Retinal pigment epithelial cell (primary cell): ENCODE results near the gene C2CD4B.

ENCODE experiments used
- DNase-seq: peaks from one replicate; pipeline ENCODE4 v3.0.0-alpha.2; 2010; ENCODE audit warnings: low read depth
- H3K4me3 ChIP-seq: 2 replicates; pipeline ENCODE4 v1.5.1; 2011; ENCODE audit warnings: mild to moderate bottlenecking, low read length, control low read depth, moderate library complexity
- TF ChIP-seq, protein P1 (sequence below): conservative IDR thresholded peaks from 2 replicates; pipeline ENCODE4 v1.5.1; 2011; ENCODE audit warnings: low read depth, low read length, control low read depth, inconsistent platforms

The C2CD4B gene

DNA sequence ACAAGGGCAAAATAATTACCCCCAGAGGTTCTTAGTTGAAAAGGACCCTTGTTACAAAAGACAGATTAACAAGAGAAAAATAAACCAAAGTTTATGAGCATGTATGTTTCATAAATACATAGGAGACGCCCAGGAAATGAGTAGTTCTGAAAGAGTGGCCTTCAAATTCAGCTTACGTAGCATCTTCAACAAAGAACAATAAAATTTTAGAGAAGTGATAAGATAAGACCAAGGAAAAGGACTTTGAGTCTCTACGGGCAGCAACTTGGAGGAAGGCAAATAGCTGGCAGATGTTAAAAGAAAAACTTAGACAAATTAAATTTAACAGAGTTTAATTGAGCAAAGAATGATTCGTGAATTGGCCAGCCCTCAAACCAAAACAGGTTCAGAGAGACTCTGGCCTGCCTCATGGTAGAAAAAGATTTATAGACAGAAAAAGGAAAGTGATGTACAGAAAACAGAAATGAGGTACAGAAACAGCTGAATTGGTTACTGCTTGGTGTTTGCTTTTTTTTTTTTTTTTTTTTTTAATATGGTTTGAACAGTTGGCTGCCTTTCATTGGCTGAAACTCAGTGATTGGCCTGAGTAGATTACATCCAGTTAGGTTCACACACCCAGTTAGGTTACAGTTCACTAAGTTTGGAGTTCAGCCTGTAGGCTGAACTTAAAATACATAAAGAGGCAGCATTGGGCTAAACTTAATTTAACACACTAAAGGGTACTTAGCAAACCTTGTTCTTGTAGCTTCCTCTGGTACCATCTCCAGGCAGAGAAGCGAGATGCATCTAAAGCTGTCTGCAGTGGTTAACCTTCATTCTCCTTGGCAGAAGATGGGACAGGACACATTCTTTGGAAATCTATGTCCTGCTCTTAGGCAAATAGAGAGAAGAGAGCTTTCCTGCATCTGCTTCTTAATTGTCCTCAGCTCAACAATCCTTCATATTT is 23.2 kb downstream of the C2CD4B start:
- TF ChIP-seq, protein P1, sequence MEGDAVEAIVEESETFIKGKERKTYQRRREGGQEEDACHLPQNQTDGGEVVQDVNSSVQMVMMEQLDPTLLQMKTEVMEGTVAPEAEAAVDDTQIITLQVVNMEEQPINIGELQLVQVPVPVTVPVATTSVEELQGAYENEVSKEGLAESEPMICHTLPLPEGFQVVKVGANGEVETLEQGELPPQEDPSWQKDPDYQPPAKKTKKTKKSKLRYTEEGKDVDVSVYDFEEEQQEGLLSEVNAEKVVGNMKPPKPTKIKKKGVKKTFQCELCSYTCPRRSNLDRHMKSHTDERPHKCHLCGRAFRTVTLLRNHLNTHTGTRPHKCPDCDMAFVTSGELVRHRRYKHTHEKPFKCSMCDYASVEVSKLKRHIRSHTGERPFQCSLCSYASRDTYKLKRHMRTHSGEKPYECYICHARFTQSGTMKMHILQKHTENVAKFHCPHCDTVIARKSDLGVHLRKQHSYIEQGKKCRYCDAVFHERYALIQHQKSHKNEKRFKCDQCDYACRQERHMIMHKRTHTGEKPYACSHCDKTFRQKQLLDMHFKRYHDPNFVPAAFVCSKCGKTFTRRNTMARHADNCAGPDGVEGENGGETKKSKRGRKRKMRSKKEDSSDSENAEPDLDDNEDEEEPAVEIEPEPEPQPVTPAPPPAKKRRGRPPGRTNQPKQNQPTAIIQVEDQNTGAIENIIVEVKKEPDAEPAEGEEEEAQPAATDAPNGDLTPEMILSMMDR = no peak
- no peak for DNase-seq
- H3K4me3 ChIP-seq = no peak overlapping the region

DNA sequence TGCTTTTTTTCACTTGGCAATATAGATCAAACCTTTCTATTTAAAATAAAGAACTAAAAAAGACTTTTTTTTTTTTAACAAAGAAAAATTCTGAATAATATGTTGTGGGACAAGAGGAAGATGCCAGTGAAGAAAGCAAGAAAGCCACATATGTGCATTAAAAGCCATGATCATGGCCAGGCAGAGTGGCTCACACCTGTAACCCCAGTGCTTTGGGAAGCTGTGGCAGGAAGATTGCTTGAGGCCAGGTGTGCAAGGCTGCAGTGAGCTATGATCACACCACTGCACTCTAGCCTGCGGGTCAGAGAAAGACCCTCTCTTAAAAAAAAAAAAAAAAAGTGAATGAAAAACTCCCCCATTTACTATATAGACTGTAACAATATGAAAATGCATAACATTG is 23.9 kb downstream of the C2CD4B start:
- TF ChIP-seq, protein P1 = no peak
- no peak overlapping the region for H3K4me3 ChIP-seq
- DNase-seq = no peak

- H3K4me3 ChIP-seq = no peak overlapping the region
- DNase-seq = peak; percentile 76
- TF ChIP-seq, protein P1 = no peak
Observed at GRCh38 chr15:62138124-62138523, 27.0 kb downstream of the C2CD4B start.

GRCh38 chr15:62136911-62137865 is 27.9 kb downstream of the C2CD4B start:
- no peak overlapping the region for H3K4me3 ChIP-seq
- no peak for DNase-seq
- TF ChIP-seq, protein P1 = no peak

GRCh38 chr15:62135532-62136134 is 29.5 kb downstream of the C2CD4B start:
- TF ChIP-seq, protein P1 = no peak
- no peak overlapping the region for H3K4me3 ChIP-seq
- no peak for DNase-seq

GRCh38 chr15:62133141-62133540 is 31.9 kb downstream of the C2CD4B start:
- DNase-seq = no peak
- no peak overlapping the region for H3K4me3 ChIP-seq
- TF ChIP-seq, protein P1 = no peak
